PC-3 (cell line): ENCODE data around the gene RNF4.
"Not testable (repeated sequence)": the region's sequence is repeated elsewhere in the genome, so short reads cannot be mapped to it uniquely, and the experiment has no call there.

Source experiments
- EZH2 ChIP-seq: fragments of 300-600 bp; sonication (generic); IDR thresholded peaks from one replicate; pipeline ENCODE4 v1.6.1; 2017; ENCODE audit warnings: antibody characterized with exemption, mild to moderate bottlenecking, low read length; ENCODE audit not compliant: unreplicated experiment
- EZH2phosphoT487 ChIP-seq: fragments of 300-600 bp; sonication (generic); IDR thresholded peaks from 2 replicates; pipeline ENCODE4 v1.6.1; 2018; ENCODE audit warnings: mild to moderate bottlenecking, antibody characterized with exemption, low read length, borderline replicate concordance
- TF ChIP-seq, protein P1 (sequence below): fragments of 300-600 bp; sonication (generic); conservative IDR thresholded peaks from 2 replicates; pipeline ENCODE4 v1.5.1; 2017; ENCODE audit warnings: antibody characterized with exemption, low read depth, mild to moderate bottlenecking, low read length

DNA sequence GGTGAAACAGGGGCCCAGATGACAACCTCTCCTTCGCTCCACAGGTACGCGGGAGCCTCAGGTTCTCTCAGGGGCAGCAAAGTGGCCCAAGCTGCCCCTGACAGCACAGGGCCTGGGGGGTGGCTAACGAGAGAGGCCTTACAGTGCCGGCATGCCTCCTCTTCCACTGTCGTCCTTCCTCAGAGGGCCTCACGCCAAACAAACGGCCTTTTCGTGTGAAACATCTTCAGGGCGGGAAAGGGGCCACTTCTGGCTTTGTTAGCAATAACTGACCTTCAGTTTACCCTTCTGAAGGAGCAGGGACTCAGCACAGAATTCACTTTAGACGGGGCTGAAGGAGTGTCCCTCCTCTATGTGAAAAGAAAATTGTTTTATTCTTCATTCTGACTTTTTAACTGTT is 46.0 kb downstream of the RNF4 start:
- TF ChIP-seq, protein P1, sequence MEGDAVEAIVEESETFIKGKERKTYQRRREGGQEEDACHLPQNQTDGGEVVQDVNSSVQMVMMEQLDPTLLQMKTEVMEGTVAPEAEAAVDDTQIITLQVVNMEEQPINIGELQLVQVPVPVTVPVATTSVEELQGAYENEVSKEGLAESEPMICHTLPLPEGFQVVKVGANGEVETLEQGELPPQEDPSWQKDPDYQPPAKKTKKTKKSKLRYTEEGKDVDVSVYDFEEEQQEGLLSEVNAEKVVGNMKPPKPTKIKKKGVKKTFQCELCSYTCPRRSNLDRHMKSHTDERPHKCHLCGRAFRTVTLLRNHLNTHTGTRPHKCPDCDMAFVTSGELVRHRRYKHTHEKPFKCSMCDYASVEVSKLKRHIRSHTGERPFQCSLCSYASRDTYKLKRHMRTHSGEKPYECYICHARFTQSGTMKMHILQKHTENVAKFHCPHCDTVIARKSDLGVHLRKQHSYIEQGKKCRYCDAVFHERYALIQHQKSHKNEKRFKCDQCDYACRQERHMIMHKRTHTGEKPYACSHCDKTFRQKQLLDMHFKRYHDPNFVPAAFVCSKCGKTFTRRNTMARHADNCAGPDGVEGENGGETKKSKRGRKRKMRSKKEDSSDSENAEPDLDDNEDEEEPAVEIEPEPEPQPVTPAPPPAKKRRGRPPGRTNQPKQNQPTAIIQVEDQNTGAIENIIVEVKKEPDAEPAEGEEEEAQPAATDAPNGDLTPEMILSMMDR, result not testable (repeated sequence)
- not testable (repeated sequence) for TF ChIP-seq EZH2, EZH2phosphoT487
